Stimulated activated naive B cell treated with anti-CD40 and anti-IgM and Interleukin-4, amounts not matched to agents 10 μg/mL and 1 μg/mL and 100 μg/mL, for 72 hours (primary cell): ENCODE measurements around the gene PLA2G4E.

ENCODE experiments used
- ATAC-seq, 2 donors: fragments of 150-1000 bp; cut with Tn5 transposase; replicated peaks; 2 replicates each; pipeline ENCODE4 v1.10.0; 2021; ENCODE audit warnings: moderate library complexity in 1 of 2
- DNase-seq: peaks from one replicate; pipeline ENCODE4 v3.0.0; 2021
- H3K27ac Mint-ChIP-seq: one replicate; pipeline ENCODE4 v1.8.0; 2022; ENCODE audit warnings: mild to moderate bottlenecking, mixed read lengths
- H3K27me3 Mint-ChIP-seq, 2 donors: one replicate each; pipeline ENCODE4 v1.8.0; 2022; ENCODE audit warnings: mixed read lengths in 2 of 2
- H3K36me3 Mint-ChIP-seq, 2 donors: one replicate each; pipeline ENCODE4 v1.8.0; 2022; ENCODE audit warnings: mixed read lengths in 2 of 2, mild to moderate bottlenecking in 1 of 2
- H3K4me1 Mint-ChIP-seq, 2 donors: one replicate each; pipeline ENCODE4 v1.8.0; 2022; ENCODE audit warnings: mixed read lengths in 2 of 2, mild to moderate bottlenecking in 1 of 2
- H3K4me3 Mint-ChIP-seq, 2 donors: one replicate each; pipeline ENCODE4 v1.8.0; 2022; ENCODE audit warnings: mild to moderate bottlenecking in 2 of 2, mixed read lengths in 2 of 2, moderate library complexity in 1 of 2
- H3K9me3 Mint-ChIP-seq, 2 donors: one replicate each; pipeline ENCODE4 v1.8.0; 2022; ENCODE audit warnings: mixed read lengths in 2 of 2, mild to moderate bottlenecking in 1 of 2

PLA2G4E gene

GRCh38 chr15:41996921-41997592 is 23.8 kb downstream of the PLA2G4E start:
- ATAC-seq (no peak), DNase-seq (no peak)
- H3K36me3 Mint-ChIP-seq = no peaks in the 10 kb centered on the region
- no peak overlapping the region for H3K4me3 Mint-ChIP-seq
- peaks cover 6 to 7% of the 10 kb centered on the region in 2 donors for H3K4me1 Mint-ChIP-seq
- H3K9me3 Mint-ChIP-seq = no peaks in the 10 kb centered on the region
- H3K27me3 Mint-ChIP-seq = peaks cover 5 to 7% of the 10 kb centered on the region in 2 donors
- peak overlapping the region; percentile 69 for H3K27ac Mint-ChIP-seq

DNA sequence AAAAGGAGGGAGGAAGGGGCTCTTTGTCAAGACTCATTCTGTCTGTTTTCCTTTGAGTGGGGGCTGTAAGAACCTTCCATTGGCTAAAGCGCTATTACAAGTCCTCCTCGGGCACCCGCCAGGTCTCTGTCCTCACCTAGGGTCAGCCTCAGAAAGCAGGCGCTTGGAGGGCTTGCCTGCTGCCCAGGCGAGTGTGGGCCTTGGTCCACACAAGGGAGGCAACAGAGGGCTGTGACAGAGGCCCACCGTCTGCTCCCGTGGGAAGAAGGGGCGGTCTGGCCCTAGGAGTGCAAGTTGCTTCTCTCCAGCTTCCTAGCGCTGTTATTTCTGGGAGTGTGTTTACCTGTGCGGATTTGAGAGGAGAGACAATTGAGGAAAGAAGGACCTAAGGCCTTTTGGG is 24.5 kb downstream of the PLA2G4E start:
- peaks cover 5 to 7% of the 10 kb centered on the region in 2 donors for H3K27me3 Mint-ChIP-seq
- H3K27ac Mint-ChIP-seq = no peak overlapping the region
- no peak for DNase-seq
- ATAC-seq = no peak
- H3K36me3 Mint-ChIP-seq = no peaks in the 10 kb centered on the region
- peaks cover 6 to 7% of the 10 kb centered on the region in 2 donors for H3K4me1 Mint-ChIP-seq
- H3K4me3 Mint-ChIP-seq = no peak overlapping the region
- no peaks in the 10 kb centered on the region for H3K9me3 Mint-ChIP-seq

DNA sequence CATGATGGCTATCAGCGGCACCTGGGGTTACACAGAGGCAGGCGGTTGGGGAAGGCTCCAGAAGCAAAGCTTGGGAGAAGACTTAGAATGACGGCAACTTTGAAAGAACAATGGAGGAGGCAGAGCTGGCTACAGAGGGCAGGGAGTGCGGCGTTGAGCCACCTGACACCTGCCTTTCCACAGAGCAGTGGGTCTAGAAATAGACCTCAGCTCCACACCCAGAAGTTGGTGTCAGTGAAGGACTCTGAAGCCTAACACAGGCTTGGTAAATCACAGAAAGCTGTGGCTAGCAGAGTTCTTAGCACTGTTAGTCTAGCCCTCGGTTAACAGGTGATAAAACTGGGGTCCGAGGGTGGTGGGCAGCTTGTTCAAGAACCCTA is 25.4 kb downstream of the PLA2G4E start:
- Mint-ChIP-seq H3K27me3 (peaks cover under 1 to 4% of the 10 kb centered on the region in 2 donors), H3K27ac (no peak overlapping the region), H3K9me3 (no peaks in the 10 kb centered on the region), H3K4me3 (no peak overlapping the region), H3K36me3 (no peaks in the 10 kb centered on the region), H3K4me1 (peaks cover 6 to 7% of the 10 kb centered on the region in 2 donors)
- DNase-seq (no peak), ATAC-seq (no peak)

DNA sequence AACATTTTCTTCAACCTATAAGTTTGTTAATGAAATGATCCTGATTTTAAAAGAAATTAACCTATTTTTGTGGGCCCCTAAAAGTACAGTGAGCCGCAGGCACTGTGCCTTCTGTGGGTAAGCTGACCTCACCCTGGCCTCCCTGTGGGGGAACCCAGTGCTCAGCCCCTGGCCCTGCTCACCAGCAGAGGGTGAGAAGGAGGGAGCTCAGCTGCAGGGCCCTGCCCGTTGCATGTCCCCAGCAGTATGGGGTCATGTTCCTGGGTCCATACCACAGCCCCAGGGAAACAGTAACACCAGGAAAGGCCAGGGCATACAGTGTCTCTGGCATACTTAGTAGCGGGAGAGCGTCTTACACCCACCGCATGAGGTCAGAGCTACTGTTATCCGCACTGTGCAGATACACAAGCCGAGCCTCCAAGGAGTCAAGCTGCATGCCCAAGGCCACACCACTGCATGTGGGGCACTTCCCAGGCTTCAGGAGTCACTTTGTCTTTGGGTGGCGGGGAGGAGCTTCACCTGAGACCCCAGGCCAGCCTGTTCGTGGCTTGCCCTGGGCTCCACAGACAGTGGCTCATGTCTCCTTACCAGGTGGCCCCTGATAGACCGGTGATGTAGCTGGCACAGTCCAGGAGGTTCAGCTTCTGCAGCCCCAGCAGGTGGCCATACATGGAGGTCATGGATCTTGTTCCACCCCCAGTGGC is 25.9 kb downstream of the PLA2G4E start:
- H3K36me3 Mint-ChIP-seq = no peaks in the 10 kb centered on the region
- no peak for ATAC-seq
- no peaks in the 10 kb centered on the region for H3K9me3 Mint-ChIP-seq
- peaks cover 6 to 7% of the 10 kb centered on the region in 2 donors for H3K4me1 Mint-ChIP-seq
- H3K4me3 Mint-ChIP-seq = no peak overlapping the region
- H3K27me3 Mint-ChIP-seq = peaks cover 0 to 3% of the 10 kb centered on the region in 2 donors
- H3K27ac Mint-ChIP-seq = peak overlapping the region; percentile 59
- DNase-seq = no peak

- H3K27me3 Mint-ChIP-seq = peaks cover 0 to 3% of the 10 kb centered on the region in 2 donors
- peaks cover 0 to 1% of the 10 kb centered on the region in 2 donors for H3K4me1 Mint-ChIP-seq
- H3K9me3 Mint-ChIP-seq = no peaks in the 10 kb centered on the region
- H3K4me3 Mint-ChIP-seq = no peak overlapping the region
- H3K27ac Mint-ChIP-seq = no peak overlapping the region
- ATAC-seq = no peak
- no peak for DNase-seq
- H3K36me3 Mint-ChIP-seq = no peaks in the 10 kb centered on the region
Observed at GRCh38 chr15:41994171-41994650, 26.6 kb downstream of the PLA2G4E start.

DNA sequence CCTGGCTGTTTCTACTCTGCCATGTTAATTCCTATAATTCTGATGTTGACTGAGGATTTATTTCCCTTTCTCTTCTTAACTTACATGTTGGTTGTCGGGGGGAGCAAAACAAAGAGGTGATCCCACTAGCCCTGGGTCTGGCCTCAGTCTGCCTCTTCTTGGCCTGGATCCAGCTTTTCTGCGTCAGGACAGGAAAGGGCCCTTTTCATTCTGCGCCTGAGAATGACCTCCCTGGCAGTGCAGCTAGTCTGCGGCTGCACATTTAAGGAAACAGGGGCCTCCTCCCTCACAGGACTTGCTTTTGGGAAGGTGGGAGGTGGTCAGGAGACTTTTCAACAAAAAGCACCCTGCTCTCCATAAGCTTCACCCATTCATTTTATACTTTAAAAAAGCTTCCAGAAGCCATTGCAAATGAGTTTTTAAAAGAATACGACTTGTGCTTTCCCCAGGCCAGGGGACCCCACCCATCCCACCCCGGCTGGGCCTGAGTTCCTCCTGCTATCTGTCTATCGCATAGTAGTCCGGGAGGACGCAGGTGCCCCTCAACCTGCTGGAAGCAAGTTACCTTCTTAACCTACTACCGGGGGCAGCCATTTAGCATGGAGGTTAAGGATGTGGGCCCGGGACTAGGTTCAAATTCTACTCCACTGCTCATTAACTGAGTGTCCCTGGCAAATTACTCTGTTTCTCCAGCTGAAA is 27.2 kb downstream of the PLA2G4E start:
- Mint-ChIP-seq H3K9me3 (no peaks in the 10 kb centered on the region), H3K27me3 (peaks cover 3 to 5% of the 10 kb centered on the region in 2 donors), H3K4me3 (no peak overlapping the region), H3K27ac (no peak overlapping the region), H3K4me1 (no peaks in the 10 kb centered on the region), H3K36me3 (no peaks in the 10 kb centered on the region)
- ATAC-seq (no peak), DNase-seq (no peak)

GRCh38 chr15:41992803-41993190 is 28.0 kb downstream of the PLA2G4E start:
- H3K9me3 Mint-ChIP-seq = no peaks in the 10 kb centered on the region
- DNase-seq = no peak
- H3K4me3 Mint-ChIP-seq = no peak overlapping the region
- H3K36me3 Mint-ChIP-seq = no peaks in the 10 kb centered on the region
- no peak overlapping the region for H3K27ac Mint-ChIP-seq
- no peaks in the 10 kb centered on the region for H3K4me1 Mint-ChIP-seq
- peaks cover 6 to 10% of the 10 kb centered on the region in 2 donors for H3K27me3 Mint-ChIP-seq
- ATAC-seq = no peak

DNA sequence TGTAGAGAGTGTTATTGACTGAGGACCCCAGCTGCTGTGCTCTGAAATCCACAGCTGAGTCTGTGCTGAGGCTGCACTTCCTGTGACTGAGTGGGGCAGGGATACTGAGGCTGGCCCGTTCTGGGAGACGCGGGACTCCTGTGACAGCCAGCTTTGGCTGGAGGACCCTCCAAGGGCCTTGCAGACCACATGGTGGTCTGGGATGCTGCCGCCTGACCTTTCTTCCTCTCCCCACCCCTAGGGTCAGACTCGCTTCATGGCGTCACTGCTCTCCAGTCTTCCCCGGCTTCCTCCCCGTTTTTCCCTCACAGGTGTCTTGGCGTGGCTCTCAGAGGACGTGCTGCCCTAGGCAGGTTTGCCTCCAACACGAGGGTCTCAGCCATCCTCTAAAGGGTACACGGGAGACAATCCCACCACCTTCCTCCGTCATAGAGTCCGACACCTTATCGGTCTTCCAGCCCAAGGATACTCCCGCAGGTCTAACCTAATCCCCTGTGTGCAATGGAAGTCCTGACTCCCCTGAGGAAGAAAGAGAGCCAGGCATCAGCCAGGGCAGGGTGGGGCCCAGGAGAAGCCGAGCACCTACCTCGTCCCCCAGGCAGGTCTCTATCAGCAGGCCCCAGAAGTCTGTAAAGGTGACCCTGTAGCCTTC is 28.6 kb downstream of the PLA2G4E start:
- DNase-seq (no peak), ATAC-seq (no peak)
- H3K36me3 Mint-ChIP-seq = no peaks in the 10 kb centered on the region
- no peak overlapping the region for H3K27ac Mint-ChIP-seq
- H3K27me3 Mint-ChIP-seq = peaks cover 6 to 10% of the 10 kb centered on the region in 2 donors
- H3K4me3 Mint-ChIP-seq = no peak overlapping the region
- no peaks in the 10 kb centered on the region for H3K9me3 Mint-ChIP-seq
- H3K4me1 Mint-ChIP-seq = no peaks in the 10 kb centered on the region

GRCh38 chr15:41990691-41991090 is 30.2 kb downstream of the PLA2G4E start:
- H3K4me3 Mint-ChIP-seq = no peak overlapping the region
- no peaks in the 10 kb centered on the region for H3K9me3 Mint-ChIP-seq
- DNase-seq = no peak
- no peak overlapping the region for H3K27ac Mint-ChIP-seq
- ATAC-seq = no peak
- H3K36me3 Mint-ChIP-seq = no peaks in the 10 kb centered on the region
- peaks cover 6 to 10% of the 10 kb centered on the region in 2 donors for H3K27me3 Mint-ChIP-seq
- no peaks in the 10 kb centered on the region for H3K4me1 Mint-ChIP-seq

DNA sequence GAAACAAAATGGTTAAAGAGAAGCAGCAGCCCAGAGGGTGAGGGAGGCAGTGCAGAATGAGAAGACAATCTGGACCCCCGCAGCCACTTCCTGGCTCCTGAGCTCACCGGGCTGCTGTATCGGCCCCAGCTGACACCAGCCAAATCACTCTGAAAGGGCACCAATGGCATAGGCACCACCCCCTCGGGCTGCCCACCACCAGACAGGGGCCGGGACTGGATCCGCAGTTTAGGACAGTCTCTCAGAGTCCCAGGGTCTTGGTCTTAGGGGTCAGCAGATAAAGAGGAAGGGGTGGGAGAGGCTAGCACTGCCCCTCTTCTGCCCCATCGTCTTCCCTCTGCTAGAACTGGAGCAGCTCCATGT is 30.6 kb downstream of the PLA2G4E start:
- peaks cover 6 to 10% of the 10 kb centered on the region in 2 donors for H3K27me3 Mint-ChIP-seq
- H3K27ac Mint-ChIP-seq = no peak overlapping the region
- H3K4me1 Mint-ChIP-seq = no peaks in the 10 kb centered on the region
- H3K36me3 Mint-ChIP-seq = no peaks in the 10 kb centered on the region
- H3K4me3 Mint-ChIP-seq = no peak overlapping the region
- no peak for ATAC-seq
- no peaks in the 10 kb centered on the region for H3K9me3 Mint-ChIP-seq
- DNase-seq = no peak

- no peak overlapping the region for H3K4me3 Mint-ChIP-seq
- DNase-seq (peak; percentile 75), ATAC-seq (peak; percentile 95 to 98)
- H3K27me3 Mint-ChIP-seq = peaks cover 6 to 10% of the 10 kb centered on the region in 2 donors
- no peak overlapping the region for H3K27ac Mint-ChIP-seq
- H3K4me1 Mint-ChIP-seq = no peaks in the 10 kb centered on the region
- no peaks in the 10 kb centered on the region for H3K36me3 Mint-ChIP-seq
- no peaks in the 10 kb centered on the region for H3K9me3 Mint-ChIP-seq
Observed at GRCh38 chr15:41989573-41990242, 31.1 kb downstream of the PLA2G4E start.

DNA sequence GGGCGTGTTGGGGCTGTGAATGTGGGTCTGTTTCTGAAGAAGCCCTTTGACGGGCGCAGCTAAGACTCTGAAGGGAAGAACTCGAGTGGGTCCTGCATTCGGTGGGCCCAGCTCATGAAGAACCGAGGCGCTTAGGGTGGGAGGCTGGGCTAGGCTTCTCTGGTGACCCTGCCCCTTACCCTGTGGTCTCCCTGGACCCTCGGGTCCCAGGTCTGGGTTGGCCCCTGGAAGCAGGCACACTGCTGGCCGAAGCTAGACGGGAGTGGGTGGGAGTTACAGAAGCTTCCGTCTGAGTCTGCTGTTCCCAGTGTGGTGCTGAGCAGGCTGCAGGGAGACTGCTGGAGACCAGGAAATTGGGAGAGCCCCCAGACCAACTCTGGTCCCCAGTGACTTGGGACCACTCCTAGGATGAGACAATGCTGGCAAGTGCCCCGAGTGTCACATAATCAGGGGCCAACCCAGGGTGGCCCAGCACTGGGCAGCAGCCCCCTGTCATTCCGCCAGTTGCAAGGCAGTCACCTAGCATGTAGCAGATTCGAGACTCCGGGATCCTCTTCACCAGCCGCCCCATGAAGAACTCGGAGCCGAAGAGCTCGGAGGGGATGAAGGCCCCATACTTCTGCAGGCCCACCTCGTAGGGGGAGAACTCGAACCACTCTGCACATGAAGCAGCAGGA is 31.8 kb downstream of the PLA2G4E start:
- H3K9me3 Mint-ChIP-seq = no peaks in the 10 kb centered on the region
- ATAC-seq (no peak), DNase-seq (no peak)
- no peaks in the 10 kb centered on the region for H3K36me3 Mint-ChIP-seq
- peaks cover 6 to 10% of the 10 kb centered on the region in 2 donors for H3K27me3 Mint-ChIP-seq
- no peaks in the 10 kb centered on the region for H3K4me1 Mint-ChIP-seq
- H3K4me3 Mint-ChIP-seq = no peak overlapping the region
- no peak overlapping the region for H3K27ac Mint-ChIP-seq

GRCh38 chr15:41987925-41988275 is 32.9 kb downstream of the PLA2G4E start:
- Mint-ChIP-seq H3K9me3 (no peaks in the 10 kb centered on the region), H3K27ac (no peak overlapping the region), H3K36me3 (no peaks in the 10 kb centered on the region), H3K27me3 (peaks cover 6 to 10% of the 10 kb centered on the region in 2 donors), H3K4me3 (no peak overlapping the region), H3K4me1 (no peaks in the 10 kb centered on the region)
- ATAC-seq (no peak), DNase-seq (no peak)
